Hepatocyte (in vitro differentiated cells): ENCODE measurements around the gene UBR1. TPM values are rescaled to one million over a fixed set of nuclear protein-coding genes. Genes with fewer than 3 reads are reported as not detected.
"Not testable (repeated sequence)": the region's sequence is repeated elsewhere in the genome, so short reads cannot be mapped to it uniquely, and the experiment has no call there.

Source experiments
- DNase-seq: peaks from one replicate; pipeline ENCODE4 v3.0.0-alpha.2; 2016; ENCODE audit warnings: low spot score
- H2AFZ ChIP-seq: fragments of 200-600 bp; sonication (generic); 2 replicates; pipeline ENCODE4 v1.6.0; 2016; ENCODE audit warnings: antibody characterized with exemption, mild to moderate bottlenecking
- H3K27ac ChIP-seq: fragments of 200-600 bp; sonication (generic); 2 replicates; pipeline ENCODE4 v1.5.1; 2016; ENCODE audit warnings: mild to moderate bottlenecking
- H3K27me3 ChIP-seq: fragments of 200-600 bp; sonication (generic); 2 replicates; pipeline ENCODE4 v1.6.1; 2016
- H3K36me3 ChIP-seq: fragments of 200-600 bp; sonication (generic); replicated peaks from 2 replicates; pipeline ENCODE4 v1.5.1; 2016; ENCODE audit warnings: low read depth; ENCODE audit not compliant: insufficient read depth
- H3K4me1 ChIP-seq: fragments of 200-600 bp; sonication (generic); 2 replicates; pipeline ENCODE4 v1.5.1; 2016; ENCODE audit warnings: mild to moderate bottlenecking, moderate library complexity; ENCODE audit not compliant: insufficient read depth
- H3K4me2 ChIP-seq: fragments of 200-600 bp; sonication (generic); 2 replicates; pipeline ENCODE4 v1.6.0; 2016
- H3K4me3 ChIP-seq: fragments of 200-600 bp; sonication (generic); 2 replicates; pipeline ENCODE4 v1.5.1; 2016; ENCODE audit warnings: mild to moderate bottlenecking
- H3K79me2 ChIP-seq: fragments of 200-600 bp; sonication (generic); 2 replicates; pipeline ENCODE4 v1.6.0; 2017; ENCODE audit warnings: mild to moderate bottlenecking
- H3K9me2 ChIP-seq: fragments of 200-600 bp; sonication (generic); replicated peaks from 2 replicates; pipeline ENCODE4 v1.6.0; 2017; ENCODE audit warnings: mild to moderate bottlenecking; ENCODE audit not compliant: insufficient read depth
- H3K9me3 ChIP-seq: fragments of 200-600 bp; sonication (generic); 2 replicates; pipeline ENCODE4 v1.5.1; 2016; ENCODE audit warnings: low read depth, mild to moderate bottlenecking
- H4K20me1 ChIP-seq: fragments of 200-600 bp; sonication (generic); 2 replicates; pipeline ENCODE4 v1.6.0; 2016; ENCODE audit warnings: mild to moderate bottlenecking; ENCODE audit not compliant: insufficient read depth, poor library complexity, severe bottlenecking
- CTCF ChIP-seq: fragments of 200-600 bp; sonication (generic); IDR thresholded peaks from 2 replicates; pipeline ENCODE4 v1.5.1; 2016; ENCODE audit warnings: antibody characterized with exemption, mild to moderate bottlenecking; ENCODE audit not compliant: poor library complexity
- EZH2 ChIP-seq: fragments of 200-600 bp; sonication (generic); IDR thresholded peaks from 2 replicates; pipeline ENCODE4 v1.6.1; 2016; ENCODE audit warnings: antibody characterized with exemption, mild to moderate bottlenecking, borderline replicate concordance
- EZH2phosphoT487 ChIP-seq: fragments of 200-600 bp; sonication (generic); IDR thresholded peaks from one replicate; pipeline ENCODE4 v1.6.1; 2018; ENCODE audit warnings: antibody characterized with exemption, mild to moderate bottlenecking, low read depth, moderate library complexity; ENCODE audit not compliant: unreplicated experiment, severe bottlenecking
- WGBS: methylation state at CpG from one replicate; pipeline ENCODE4 v1.1.6; 2016; ENCODE audit warnings: low lambda C conversion rate; ENCODE audit errors: missing lambda C conversion rate; 5-methylcytosine and 5-hydroxymethylcytosine counted together
- polyA plus RNA-seq: library from polyadenylated mRNA; unstranded; fragments of >200 nt; fragmentation: Nextera tagmentation; extraction: Ambion mirVana; gene quantifications from 2 replicates; pipeline ENCODE4 v1.2.1, GENCODE V29; 2016
- total RNA-seq: library from RNA; depleted of rRNA; stranded (reverse); fragments of >200 nt; gene quantifications from 2 replicates; pipeline ENCODE4 v1.2.3, GENCODE V29; 2014

The UBR1 gene
- total and polyA plus RNA-seq, 2 experiments from 2014 or later: 14.8 to 32.5 TPM

GRCh38 chr15:42954291-42954690 lies 151.5 kb downstream of the UBR1 start:
- H3K27ac ChIP-seq: no peak overlapping the region
- TF ChIP-seq EZH2phosphoT487: no peak
- TF ChIP-seq EZH2: no peak
- TF ChIP-seq CTCF: no peak
- no peaks in the 10 kb centered on the region for H4K20me1 ChIP-seq
- H3K9me3 ChIP-seq: no peaks in the 10 kb centered on the region
- WGBS: 94% methylated on average over 4 of the region's 4 CpGs
- H3K9me2 ChIP-seq: no peaks in the 10 kb centered on the region
- no peak for DNase-seq
- H3K4me2 ChIP-seq: no peak overlapping the region
- H3K79me2 ChIP-seq: no peaks in the 10 kb centered on the region
- H2AFZ ChIP-seq: no peak overlapping the region
- H3K36me3 ChIP-seq: peaks cover 7% of the 10 kb centered on the region
- H3K4me3 ChIP-seq: no peak overlapping the region
- no peaks in the 10 kb centered on the region for H3K4me1 ChIP-seq
- H3K27me3 ChIP-seq: no peaks in the 10 kb centered on the region

GRCh38 chr15:42948898-42949297 lies 156.9 kb downstream of the UBR1 start:
- H2AFZ ChIP-seq, H3K9me3 ChIP-seq, H3K79me2 ChIP-seq, H3K4me3 ChIP-seq, H3K27me3 ChIP-seq, H3K4me2 ChIP-seq, H4K20me1 ChIP-seq, H3K27ac ChIP-seq, DNase-seq, H3K9me2 ChIP-seq, H3K36me3 ChIP-seq, H3K4me1 ChIP-seq: not testable (repeated sequence)
- 84% methylated on average over 3 of the region's 3 CpGs for WGBS

- H3K4me1 ChIP-seq: no peaks in the 10 kb centered on the region
- H2AFZ ChIP-seq: no peak overlapping the region
- H3K27me3 ChIP-seq: no peaks in the 10 kb centered on the region
- no peaks in the 10 kb centered on the region for H3K9me2 ChIP-seq
- H3K36me3 ChIP-seq: no peaks in the 10 kb centered on the region
- H3K4me3 ChIP-seq: no peak overlapping the region
- H4K20me1 ChIP-seq: no peaks in the 10 kb centered on the region
- H3K9me3 ChIP-seq: no peaks in the 10 kb centered on the region
- H3K4me2 ChIP-seq: no peak overlapping the region
- H3K27ac ChIP-seq: no peak overlapping the region
- no peaks in the 10 kb centered on the region for H3K79me2 ChIP-seq
- no peak for DNase-seq
- 83% methylated on average over 1 of the region's 1 CpG for WGBS
- TF ChIP-seq EZH2phosphoT487: no peak
- no peak for TF ChIP-seq EZH2
Observed at GRCh38 chr15:42940527-42940926, 165.3 kb downstream of the UBR1 start.

GRCh38 chr15:42939841-42940240 lies 166.0 kb downstream of the UBR1 start:
- Histone ChIP-seq H3K27me3 (no peaks in the 10 kb centered on the region), H3K4me1 (no peaks in the 10 kb centered on the region), H3K4me3 (no peak overlapping the region), H3K9me3 (no peaks in the 10 kb centered on the region), H3K9me2 (no peaks in the 10 kb centered on the region), H4K20me1 (no peaks in the 10 kb centered on the region), H3K4me2 (no peak overlapping the region), H2AFZ (no peak overlapping the region), H3K79me2 (no peaks in the 10 kb centered on the region), H3K36me3 (no peaks in the 10 kb centered on the region), H3K27ac (no peak overlapping the region)
- no peak for DNase-seq
- 94% methylated on average over 8 of the region's 8 CpGs for WGBS
- TF ChIP-seq EZH2 (no peak), EZH2phosphoT487 (no peak), CTCF (no peak)
